ENCODE data around the gene HECTD4. TPM values are rescaled to one million over a fixed set of nuclear protein-coding genes. Genes with fewer than 3 reads are reported as not detected.
"Not testable (repeated sequence)": the region's sequence is repeated elsewhere in the genome, so short reads cannot be mapped to it uniquely, and the experiment has no call there.

The HECTD4 gene
- total RNA-seq, 1 experiment from 2014 or later, result 31.2 TPM

GRCh38 chr12:112415457-112415856, 33.2 kb upstream of the HECTD4 start:
- peaks cover 19% of the 10 kb centered on the region for H3K79me2 ChIP-seq (ENCODE audit: insufficient read depth, low read length)
- H4K20me1 ChIP-seq (ENCODE audit: insufficient read depth); intact Hi-C loops (cut with micrococcal nuclease); CTCF ChIA-PET; H3K4me1 ChIP-seq (ENCODE audit: control insufficient read depth in 1 of 2, insufficient read depth in 2 of 2, low read length in 2 of 2); H3K9me3 ChIP-seq (ENCODE audit: control insufficient read depth in 1 of 2, insufficient read depth in 1 of 2, low read depth in 1 of 2, low read length in 2 of 2); H3K4me2 ChIP-seq (ENCODE audit: low read length); POLR2A ChIA-PET; H3K9me2 ChIP-seq (ENCODE audit: insufficient read depth); H3K4me3 ChIP-seq (replicated peaks in 1 of 2; ENCODE audit: low read depth in 1 of 2, low read length in 2 of 2); H3K27me3 ChIP-seq (ENCODE audit: insufficient read depth, low read length); H2AFZ ChIP-seq (ENCODE audit: low read depth, low read length, poor library complexity, severe bottlenecking); H3K27ac ChIP-seq (ENCODE audit: low read depth, low read length); DNase-seq (ENCODE audit: low read depth, low spot score); ATAC-seq; H3K36me3 ChIP-seq (ENCODE audit: control insufficient read depth in 1 of 2, insufficient read depth in 2 of 2, low read length in 2 of 2); BruUV-seq (replicated peaks); H3K9ac ChIP-seq (ENCODE audit: low read length): not testable (repeated sequence)
- RAD21 ChIA-PET (ENCODE audit: low non-redundant PET in 1 of 2, low total read pairs in 2 of 2, uncharacterized antibody in 2 of 2, unreplicated experiment in 2 of 2), result interaction anchor here in 1 of 2 experiments (0.7 kb wide), 1 partner anchor 152 kb away, joined by 5 read pairs; no protein-coding TSS in a partner anchor

- Histone ChIP-seq H3K4me3 (replicated peaks in 1 of 2; ENCODE audit: low read depth in 1 of 2, low read length in 2 of 2) (no peak overlapping the region), H3K27ac (ENCODE audit: low read depth, low read length) (no peak overlapping the region), H3K9me2 (ENCODE audit: insufficient read depth) (no peaks in the 10 kb centered on the region), H2AFZ (ENCODE audit: low read depth, low read length, poor library complexity, severe bottlenecking) (no peak overlapping the region), H3K9me3 (ENCODE audit: control insufficient read depth in 1 of 2, insufficient read depth in 1 of 2, low read depth in 1 of 2, low read length in 2 of 2) (no peaks in the 10 kb centered on the region), H3K9ac (ENCODE audit: low read length) (no peak overlapping the region), H3K36me3 (ENCODE audit: control insufficient read depth in 1 of 2, insufficient read depth in 2 of 2, low read length in 2 of 2) (peaks cover 0 to under 1% of the 10 kb centered on the region in 2 experiments; a peak in 1 of 4 replicates), H4K20me1 (ENCODE audit: insufficient read depth) (no peaks in the 10 kb centered on the region), H3K4me1 (ENCODE audit: control insufficient read depth in 1 of 2, insufficient read depth in 2 of 2, low read length in 2 of 2) (peaks cover 3 to 10% of the 10 kb centered on the region in 2 experiments; a peak in 1 of 4 replicates), H3K79me2 (ENCODE audit: insufficient read depth, low read length) (peaks cover 9% of the 10 kb centered on the region), H3K4me2 (ENCODE audit: low read length) (no peak overlapping the region), H3K27me3 (ENCODE audit: insufficient read depth, low read length) (no peaks in the 10 kb centered on the region)
- intact Hi-C loops (cut with micrococcal nuclease), result loop anchor here (5.0 kb wide), 1 partner anchor 402 kb away; the partner anchor contains the start of genes ERP29 and TMEM116
- no TSS peak for BruUV-seq (replicated peaks)
- CTCF ChIA-PET, result interaction anchor here (1.0 kb wide), 1 partner anchor 216 kb away, joined by 4 read pairs; no protein-coding TSS in a partner anchor
- ATAC-seq, result no peak
- TF ChIP-seq RAD21 (IDR thresholded peaks at IDR 0.05; ENCODE audit: low read depth) (no peak), CEBPB (IDR thresholded peaks at IDR 0.05; ENCODE audit: low read depth) (no peak), ZNF274 (IDR thresholded peaks at IDR 0.05; ENCODE audit: low read depth, low read length) (no peak), POLR2A (IDR thresholded peaks at IDR 0.05; ENCODE audit: borderline replicate concordance, extremely low read depth, insufficient read depth, insufficient read length) (no peak), CTCF (IDR thresholded peaks at IDR 0.05 in 2 of 3, conservative IDR thresholded peaks at IDR 0.05 in 1 of 3; ENCODE audit: borderline replicate concordance in 1 of 3, insufficient read depth in 1 of 3, low read depth in 2 of 3, low read length in 2 of 3) (no peak), ZBTB33 (IDR thresholded peaks at IDR 0.05; ENCODE audit: extremely low read depth, insufficient replicate concordance, low read length) (no peak), ZFX (IDR thresholded peaks at IDR 0.05) (no peak), SIN3A (IDR thresholded peaks at IDR 0.05; ENCODE audit: low read depth) (no peak), EZH2 (IDR thresholded peaks at IDR 0.05) (no peak), TCF7L2 (IDR thresholded peaks at IDR 0.05; ENCODE audit: borderline replicate concordance, extremely low read depth, insufficient read depth, insufficient read length) (no peak), EZH2phosphoT487 (IDR thresholded peaks at IDR 0.05; ENCODE audit: borderline replicate concordance) (no peak), ELF1 (IDR thresholded peaks at IDR 0.05; ENCODE audit: borderline replicate concordance, low read depth) (no peak)
- POLR2A ChIA-PET, result no interaction called here
- RAD21 ChIA-PET (ENCODE audit: low non-redundant PET in 1 of 2, low total read pairs in 2 of 2, uncharacterized antibody in 2 of 2, unreplicated experiment in 2 of 2), result no interaction called here
- no peak for DNase-seq (ENCODE audit: low read depth, low spot score)
Observed at GRCh38 chr12:112413855-112414625, 31.8 kb upstream of the HECTD4 start.
